WERI-Rb-1 (cell line): ENCODE data around the gene SLC13A3.
A peak's percentile ranks its signal among the peaks of the same experiment; 100 is the strongest.

Experiments
- DNase-seq: peaks from one replicate; pipeline ENCODE4 v3.0.0-alpha.2; 2020
- H3K27ac ChIP-seq: fragments of 250-450 bp; sonication (Bioruptor Pico); 2 replicates; pipeline ENCODE4 v1.5.1; 2020; ENCODE audit warnings: mild to moderate bottlenecking, moderate library complexity
- H3K27me3 ChIP-seq: fragments of 250-450 bp; sonication (Bioruptor Pico); 2 replicates; pipeline ENCODE4 v1.5.1; 2021; ENCODE audit warnings: mild to moderate bottlenecking, low read depth, moderate library complexity; ENCODE audit not compliant: insufficient read depth, severe bottlenecking
- H3K36me3 ChIP-seq: fragments of 250-450 bp; sonication (Bioruptor Pico); 2 replicates; pipeline ENCODE4 v1.5.1; 2020; ENCODE audit warnings: mild to moderate bottlenecking, moderate library complexity
- H3K4me3 ChIP-seq: 2 replicates; pipeline ENCODE4 v1.5.1; 2011; ENCODE audit warnings: low read depth, mild to moderate bottlenecking, control low read depth, low read length
- H3K9me3 ChIP-seq: fragments of 250-450 bp; sonication (Bioruptor Pico); 2 replicates; pipeline ENCODE4 v1.5.1; 2021; ENCODE audit warnings: mild to moderate bottlenecking, moderate library complexity; ENCODE audit not compliant: severe bottlenecking
- CTCF ChIP-seq: IDR thresholded peaks from 2 replicates; pipeline ENCODE4 v1.5.1; 2011; ENCODE audit warnings: low read depth, mild to moderate bottlenecking, control low read depth, inconsistent platforms, low read length

The SLC13A3 gene

GRCh38 chr20:46652699-46653098 lies 1.4 kb upstream of the SLC13A3 start:
- Histone ChIP-seq H3K36me3 (no peaks in the 10 kb centered on the region), H3K27me3 (no peaks in the 10 kb centered on the region), H3K27ac (no peak overlapping the region), H3K9me3 (no peaks in the 10 kb centered on the region), H3K4me3 (no peak overlapping the region)
- TF ChIP-seq CTCF = no peak
- DNase-seq = no peak

DNA sequence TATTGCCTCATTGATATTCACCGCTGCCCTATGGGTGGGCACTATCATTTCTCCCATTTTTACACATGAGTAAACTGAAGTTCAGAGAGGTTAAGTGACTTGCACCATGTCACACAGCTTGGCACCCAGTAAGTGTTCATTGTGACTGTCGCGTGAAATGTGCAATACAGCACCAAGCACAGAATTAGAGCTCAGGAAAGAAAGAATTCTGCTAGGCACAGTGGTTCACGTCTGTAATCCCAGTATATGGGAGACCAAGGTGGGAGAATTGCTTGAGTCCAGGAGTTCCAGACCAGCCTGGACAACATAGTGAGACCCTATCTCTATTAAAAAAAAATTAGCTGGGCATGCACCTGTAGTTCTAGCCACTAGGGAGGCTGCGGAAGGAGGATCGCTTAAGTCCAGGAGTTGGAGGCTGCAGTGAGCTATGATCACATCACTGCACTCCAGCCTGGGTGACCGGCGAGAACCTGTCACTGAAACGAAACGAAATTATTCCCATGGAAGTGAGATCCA lies 626 bp downstream of the SLC13A3 start:
- DNase-seq = no peak
- Histone ChIP-seq H3K36me3 (no peaks in the 10 kb centered on the region), H3K9me3 (no peaks in the 10 kb centered on the region), H3K4me3 (no peak overlapping the region), H3K27me3 (no peaks in the 10 kb centered on the region), H3K27ac (no peak overlapping the region)
- no peak for TF ChIP-seq CTCF

DNA sequence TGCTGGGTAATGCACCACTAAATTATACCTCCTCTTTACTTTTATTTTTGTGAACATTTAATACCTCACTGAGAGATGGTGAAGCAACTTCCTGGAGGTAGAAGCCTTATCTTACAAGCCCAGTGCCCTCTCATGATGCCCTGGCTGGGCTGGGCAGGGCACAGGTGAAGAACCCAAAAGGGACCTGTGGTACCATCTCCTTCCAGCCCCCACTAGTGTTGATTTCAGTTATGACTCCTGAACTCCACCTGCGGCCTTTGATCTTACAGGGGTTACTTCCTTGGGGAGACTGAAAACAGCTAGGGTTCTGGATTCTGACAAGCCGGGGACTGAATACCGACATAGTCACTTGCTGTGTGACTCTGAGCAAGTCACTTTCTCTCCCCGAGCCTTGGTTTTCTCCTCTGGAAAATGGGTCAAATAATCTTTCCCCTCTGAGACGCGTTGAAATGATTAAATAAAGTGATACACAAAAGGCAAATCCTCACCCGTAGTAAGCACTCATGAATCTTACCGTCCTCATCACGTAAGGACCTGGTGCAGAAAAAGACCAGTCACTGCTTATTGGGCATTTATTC lies 1.2 kb downstream of the SLC13A3 start:
- no peaks in the 10 kb centered on the region for H3K27me3 ChIP-seq
- no peaks in the 10 kb centered on the region for H3K9me3 ChIP-seq
- no peak for DNase-seq
- no peaks in the 10 kb centered on the region for H3K36me3 ChIP-seq
- H3K4me3 ChIP-seq = no peak overlapping the region
- peak overlapping the region; percentile 82 for H3K27ac ChIP-seq
- TF ChIP-seq CTCF = no peak

DNA sequence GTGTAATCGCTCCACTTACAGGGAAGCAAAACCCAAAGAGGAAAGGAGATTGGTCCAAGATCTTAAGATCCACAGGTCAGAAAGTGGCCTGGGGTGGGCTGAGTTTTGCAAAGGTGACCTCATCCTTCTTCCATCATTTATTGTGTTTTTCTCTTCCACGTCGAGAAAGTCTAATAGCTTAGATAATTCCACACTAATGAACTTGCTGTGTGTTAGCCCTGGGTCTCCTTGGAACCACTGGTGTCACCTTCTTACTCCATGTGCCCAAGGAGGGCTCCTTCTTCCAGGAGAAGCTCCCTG lies 1.7 kb downstream of the SLC13A3 start:
- Histone ChIP-seq H3K9me3 (no peaks in the 10 kb centered on the region), H3K27me3 (no peaks in the 10 kb centered on the region), H3K4me3 (peak overlapping the region; percentile 22; the same call in 1 of the 2 replicates), H3K27ac (peak overlapping the region; percentile 82), H3K36me3 (no peaks in the 10 kb centered on the region)
- no peak for TF ChIP-seq CTCF
- DNase-seq = no peak

DNA sequence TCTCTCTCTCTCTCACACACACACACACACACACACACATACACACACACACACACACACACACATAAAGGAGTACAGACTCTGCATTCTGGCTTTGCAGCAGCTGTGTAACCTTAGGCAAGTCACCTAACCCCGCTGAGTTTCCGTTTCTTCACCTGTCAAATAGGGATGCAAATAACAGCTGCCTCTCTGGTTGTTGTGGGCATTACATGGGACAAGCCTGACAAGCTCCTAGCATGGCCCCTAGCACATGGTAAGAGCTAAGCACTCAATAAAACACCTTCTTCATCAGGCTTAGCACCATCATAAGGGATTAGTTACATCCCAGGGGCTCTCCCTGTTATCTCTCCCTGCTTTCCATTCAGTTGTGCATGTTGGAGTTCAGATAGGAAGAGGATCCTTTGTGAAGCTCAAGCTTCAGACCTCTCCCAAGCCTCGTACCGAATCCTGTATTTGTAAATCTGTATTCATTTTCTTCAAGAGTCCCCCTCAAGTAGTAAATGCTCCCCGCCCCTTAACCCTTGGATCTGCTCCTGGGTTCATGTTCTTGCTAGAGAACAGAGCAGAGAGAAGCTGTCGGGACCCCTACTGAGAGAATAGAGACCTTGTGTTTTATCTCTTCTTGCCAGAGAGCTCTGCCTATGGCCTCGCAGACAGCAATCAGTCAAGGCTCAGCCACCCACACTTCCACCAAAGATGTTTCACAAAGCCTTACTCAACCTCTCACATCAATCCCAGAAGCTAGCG lies 2.2 kb downstream of the SLC13A3 start:
- peak; percentile 49 for TF ChIP-seq CTCF
- Histone ChIP-seq H3K36me3 (no peaks in the 10 kb centered on the region), H3K9me3 (no peaks in the 10 kb centered on the region), H3K4me3 (peak overlapping the region; percentile 22), H3K27ac (peak overlapping the region; percentile 82), H3K27me3 (no peaks in the 10 kb centered on the region)
- peak; percentile 80 for DNase-seq
